Lower leg skin (tissue), 4 donors: ENCODE data around the gene ATP6V1G3. TPM values are rescaled to one million over a fixed set of nuclear protein-coding genes. Genes with fewer than 3 reads are reported as not detected.

Experiments
- DNase-seq, 2 donors: peaks; one replicate each; pipeline ENCODE4 v3.0.0-alpha.2; 2019; ENCODE audit warnings: low spot score in 2 of 2
- H3K4me3 ChIP-seq: fragments of 200-600 bp; sonication (generic); 2 replicates; pipeline ENCODE4 v1.5.1; 2017; ENCODE audit warnings: mild to moderate bottlenecking, low read depth; ENCODE audit not compliant: poor library complexity, severe bottlenecking
- POLR2A ChIP-seq, 2 donors: fragments of 450-650 bp; IDR thresholded peaks; one replicate each; pipeline ENCODE4 v1.6.1; 2016 to 2017; ENCODE audit warnings: antibody characterized with exemption in 2 of 2, mild to moderate bottlenecking in 1 of 2, moderate library complexity in 1 of 2
- WGBS, 2 donors: methylation state at CpG; one replicate each; pipeline ENCODE4 v1.1.5; 2018; 5-methylcytosine and 5-hydroxymethylcytosine counted together
- intact Hi-C: fragments of 100-400 bp; cut with DNase I; formaldehyde crosslinking; loops from one replicate; pipeline ENCODE4 v1.15.0; 2023; ENCODE audit warnings: low total_unique reads
- total RNA-seq, 4 donors: library from RNA; depleted of rRNA; stranded (reverse); fragments of >200 nt; gene quantifications; one replicate each; pipeline ENCODE4 v1.1.0, GENCODE V29; 2016
- TF ChIP-seq, protein P1 (sequence below), 3 donors: fragments of 450-650 bp; IDR thresholded peaks; one replicate each; pipeline ENCODE4 v1.5.1; 2016; ENCODE audit warnings: antibody characterized with exemption in 3 of 3, mild to moderate bottlenecking in 3 of 3, moderate library complexity in 2 of 3

ATP6V1G3 gene
- total RNA-seq, 4 donors from 2014 or later = not detected

DNA sequence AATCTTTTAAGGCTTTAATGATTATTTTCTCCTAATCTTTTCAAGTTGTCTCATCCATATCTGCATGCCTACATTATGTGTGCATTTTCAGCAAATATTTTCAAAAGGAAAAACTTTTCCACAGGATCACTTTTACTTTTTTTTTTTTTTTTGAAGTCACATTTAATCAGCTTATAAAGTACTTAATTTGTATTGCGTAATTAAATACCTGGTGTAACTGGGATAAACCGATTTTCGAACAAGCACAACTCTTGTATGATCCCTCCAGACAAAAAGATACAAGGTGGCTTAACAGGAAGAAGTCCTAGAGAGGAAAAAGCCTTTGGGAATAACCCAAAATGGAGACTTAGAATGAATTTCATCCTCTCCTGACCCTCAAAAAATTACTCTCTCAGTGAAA, 1.3 kb upstream of the ATP6V1G3 start:
- WGBS, 2 donors = 82 to 89% methylated on average over 3 of the region's 3 CpGs
- DNase-seq = no peak
- TF ChIP-seq, protein P1, sequence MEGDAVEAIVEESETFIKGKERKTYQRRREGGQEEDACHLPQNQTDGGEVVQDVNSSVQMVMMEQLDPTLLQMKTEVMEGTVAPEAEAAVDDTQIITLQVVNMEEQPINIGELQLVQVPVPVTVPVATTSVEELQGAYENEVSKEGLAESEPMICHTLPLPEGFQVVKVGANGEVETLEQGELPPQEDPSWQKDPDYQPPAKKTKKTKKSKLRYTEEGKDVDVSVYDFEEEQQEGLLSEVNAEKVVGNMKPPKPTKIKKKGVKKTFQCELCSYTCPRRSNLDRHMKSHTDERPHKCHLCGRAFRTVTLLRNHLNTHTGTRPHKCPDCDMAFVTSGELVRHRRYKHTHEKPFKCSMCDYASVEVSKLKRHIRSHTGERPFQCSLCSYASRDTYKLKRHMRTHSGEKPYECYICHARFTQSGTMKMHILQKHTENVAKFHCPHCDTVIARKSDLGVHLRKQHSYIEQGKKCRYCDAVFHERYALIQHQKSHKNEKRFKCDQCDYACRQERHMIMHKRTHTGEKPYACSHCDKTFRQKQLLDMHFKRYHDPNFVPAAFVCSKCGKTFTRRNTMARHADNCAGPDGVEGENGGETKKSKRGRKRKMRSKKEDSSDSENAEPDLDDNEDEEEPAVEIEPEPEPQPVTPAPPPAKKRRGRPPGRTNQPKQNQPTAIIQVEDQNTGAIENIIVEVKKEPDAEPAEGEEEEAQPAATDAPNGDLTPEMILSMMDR (IDR thresholded peaks at IDR 0.05) = no peak
- TF ChIP-seq POLR2A (IDR thresholded peaks at IDR 0.05) = no peak

DNA sequence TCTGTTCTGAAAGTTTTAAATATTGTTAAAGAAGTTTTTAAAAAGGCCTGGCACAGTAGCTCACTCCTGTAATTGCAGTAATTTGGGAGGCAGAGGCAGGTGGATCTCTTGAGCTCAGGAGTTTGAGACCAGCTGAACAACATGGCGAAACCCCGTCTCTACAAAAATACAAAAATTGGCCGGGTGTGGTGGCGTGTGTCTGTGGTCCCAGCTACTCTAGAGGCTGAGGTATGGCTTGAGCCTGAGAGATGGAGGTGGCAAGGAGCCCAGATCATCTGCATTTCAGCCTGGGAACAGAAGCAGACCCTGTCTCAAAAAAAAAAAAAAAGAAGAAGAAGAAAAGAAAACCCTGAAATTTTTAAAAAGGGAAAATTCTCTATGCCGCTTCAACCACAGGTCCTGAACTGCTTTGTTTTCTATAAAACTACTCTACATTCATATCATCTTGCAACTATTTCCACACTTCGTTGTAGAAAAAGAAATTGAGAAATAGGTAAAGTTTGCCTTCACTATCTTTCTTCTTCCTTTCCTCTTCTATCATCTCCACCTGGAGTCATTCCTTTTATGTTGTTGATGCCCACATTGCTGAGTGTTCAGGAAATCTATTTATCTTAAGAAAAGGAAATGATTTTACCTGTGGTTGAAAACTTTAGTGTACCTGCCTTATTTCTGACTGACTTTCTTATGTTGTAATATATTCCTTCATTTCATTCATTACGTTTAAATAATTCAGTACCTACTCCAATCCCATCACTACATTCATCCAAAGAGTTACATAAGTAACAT, 1.7 kb downstream of the ATP6V1G3 start:
- DNase-seq = no peak
- 85 to 91% methylated on average over 7 of the region's 7 CpGs for WGBS, 2 donors
- H3K4me3 ChIP-seq = no peak overlapping the region
- TF ChIP-seq, protein P1 (IDR thresholded peaks at IDR 0.05) = no peak
- no peak for TF ChIP-seq POLR2A (IDR thresholded peaks at IDR 0.05)
- intact Hi-C loops = no loop called here

More for the DNA sequence above, 1.3 kb upstream of the ATP6V1G3 start:
- intact Hi-C loops = no loop called here
- H3K4me3 ChIP-seq = no peak overlapping the region

DNA sequence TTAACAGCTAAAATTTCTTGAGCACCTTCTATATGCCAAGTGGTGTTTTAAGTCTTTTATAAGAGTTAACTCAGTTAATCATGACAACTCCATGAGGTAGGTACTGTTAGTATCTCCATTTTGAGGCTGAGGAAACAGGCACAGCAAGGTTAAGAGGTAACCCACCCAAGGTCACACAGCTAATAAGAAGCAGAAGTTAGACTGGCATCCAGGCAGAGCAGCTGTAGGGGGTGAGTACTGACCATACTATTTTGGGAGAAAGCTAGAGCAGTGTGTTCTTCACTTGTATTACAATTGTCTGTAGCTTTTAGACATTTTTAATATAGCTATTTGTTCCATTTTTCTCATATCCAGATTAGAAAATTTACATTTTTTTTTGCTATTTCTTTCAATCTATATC, 4.8 kb downstream of the ATP6V1G3 start:
- no peak overlapping the region for H3K4me3 ChIP-seq
- intact Hi-C loops = no loop called here
- TF ChIP-seq POLR2A (IDR thresholded peaks at IDR 0.05) = no peak
- TF ChIP-seq, protein P1 (IDR thresholded peaks at IDR 0.05) = no peak
- DNase-seq = no peak

DNA sequence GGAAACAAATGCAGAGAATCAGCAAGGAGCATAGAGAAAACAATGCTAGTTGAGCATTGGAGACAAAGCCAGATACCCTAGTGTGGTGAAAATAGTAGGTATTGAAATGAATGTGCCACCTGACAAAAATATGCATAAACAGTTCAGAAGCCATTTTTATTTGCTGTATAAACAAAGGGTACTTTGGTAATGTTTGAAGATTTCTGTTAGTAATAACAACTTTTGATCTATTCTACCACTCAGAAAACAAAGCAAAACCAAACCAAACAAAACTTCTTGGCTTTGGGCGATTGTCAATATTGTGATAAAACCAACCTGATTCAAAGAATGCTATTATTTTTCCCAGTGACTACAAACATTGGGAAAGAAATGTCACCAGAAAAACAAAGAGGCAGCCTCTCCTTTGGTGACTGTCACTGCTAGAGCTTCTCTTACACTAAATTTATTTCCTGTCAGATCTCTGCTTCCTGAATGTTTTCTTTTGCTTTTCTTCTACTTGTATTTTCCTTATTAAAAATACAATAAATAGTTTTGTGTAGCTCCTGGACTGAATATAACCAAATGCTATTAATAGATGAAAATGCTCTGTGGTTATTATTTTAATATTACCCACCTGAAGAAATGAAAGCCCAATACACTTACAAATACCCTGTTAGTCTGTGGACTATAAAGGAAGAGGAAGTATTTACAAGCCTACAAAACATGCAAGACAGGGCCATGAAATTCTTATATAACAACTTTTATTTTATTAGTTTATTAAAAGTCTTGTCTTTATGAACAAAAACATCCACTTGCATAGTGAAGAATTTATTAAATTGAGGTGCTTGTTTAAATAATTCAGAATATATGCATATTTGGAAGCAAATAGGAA, 5.7 kb downstream of the ATP6V1G3 start:
- intact Hi-C loops = no loop called here
- 45 to 61% methylated on average over 1 of the region's 1 CpG for WGBS, 2 donors
- H3K4me3 ChIP-seq = no peak overlapping the region
- no peak for DNase-seq
- no peak for TF ChIP-seq POLR2A (IDR thresholded peaks at IDR 0.05)
- TF ChIP-seq, protein P1 (IDR thresholded peaks at IDR 0.05) = no peak

DNA sequence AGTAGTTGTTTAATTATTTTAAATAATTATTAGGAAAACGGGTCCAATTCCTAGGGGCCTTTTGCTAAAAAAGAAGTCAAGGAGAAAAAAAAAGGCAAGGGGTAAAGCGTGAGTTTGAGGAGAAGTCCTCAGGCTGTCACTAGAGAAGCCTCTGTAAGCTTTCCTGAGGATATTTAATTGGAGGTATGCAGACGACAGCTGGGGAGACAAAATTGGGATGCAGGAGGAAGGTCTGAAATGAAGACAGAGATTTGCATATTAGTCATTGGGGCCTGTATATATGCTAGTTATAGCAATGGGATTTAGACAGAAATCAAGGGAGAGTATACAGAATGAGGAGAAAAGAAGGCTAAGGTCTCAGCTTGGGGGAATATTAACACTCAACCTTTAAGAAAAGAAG, 8.6 kb downstream of the ATP6V1G3 start:
- 89 to 90% methylated on average over 3 of the region's 3 CpGs for WGBS, 2 donors
- intact Hi-C loops = no loop called here
- no peak overlapping the region for H3K4me3 ChIP-seq
- DNase-seq = no peak
- TF ChIP-seq POLR2A (IDR thresholded peaks at IDR 0.05) = no peak
- TF ChIP-seq, protein P1 (IDR thresholded peaks at IDR 0.05) = no peak
